Natural killer cell (primary cell): ENCODE data around the gene EYS. TPM values are rescaled to one million over a fixed set of nuclear protein-coding genes. Genes with fewer than 3 reads are reported as not detected.

Source experiments
- ATAC-seq, 3 donors: fragments of 150-1000 bp in 2 of 3; fragments of 200-7000 bp in 1 of 3; cut with Tn5 transposase; 1 replicate in 1 of 3; 2 replicates in 2 of 3; pipeline ENCODE4 v1.10.0; 2021; ENCODE audit warnings: mild to moderate bottlenecking in 2 of 3, moderate library complexity in 2 of 3
- DNase-seq, 2 donors: peaks; one replicate each; pipeline versions ENCODE4 v3.0.0 to v3.0.0-alpha.2; 2013 to 2021; ENCODE audit warnings: mixed read lengths in 1 of 2
- H3K27ac ChIP-seq: one replicate; pipeline ENCODE4 v1.5.1; 2013; ENCODE audit warnings: mild to moderate bottlenecking, low read length
- H3K27me3 ChIP-seq: one replicate; pipeline ENCODE4 v1.6.1; 2013; ENCODE audit warnings: low read length; ENCODE audit not compliant: control insufficient read depth, insufficient read depth
- H3K36me3 ChIP-seq: one replicate; pipeline ENCODE4 v1.6.1; 2013; ENCODE audit warnings: low read length; ENCODE audit not compliant: control insufficient read depth, insufficient read depth
- H3K4me1 ChIP-seq: one replicate; pipeline ENCODE4 v1.6.1; 2013; ENCODE audit warnings: low read length; ENCODE audit not compliant: control insufficient read depth, insufficient read depth
- H3K4me3 ChIP-seq: one replicate; pipeline ENCODE4 v1.5.1; 2013; ENCODE audit warnings: low read length
- H3K9me3 ChIP-seq: one replicate; pipeline ENCODE4 v1.6.1; 2013; ENCODE audit warnings: low read length; ENCODE audit not compliant: control insufficient read depth, insufficient read depth
- H3K27ac Mint-ChIP-seq, 2 donors: one replicate each; pipeline ENCODE4 v1.8.0; 2022; ENCODE audit warnings: mild to moderate bottlenecking in 2 of 2, mixed read lengths in 2 of 2, moderate library complexity in 1 of 2
- H3K27me3 Mint-ChIP-seq, 2 donors: one replicate each; pipeline ENCODE4 v1.8.0; 2022; ENCODE audit warnings: low read depth in 2 of 2, mixed read lengths in 2 of 2
- H3K36me3 Mint-ChIP-seq: one replicate; pipeline ENCODE4 v1.8.0; 2022; ENCODE audit warnings: mixed read lengths
- H3K4me1 Mint-ChIP-seq, 2 donors: one replicate each; pipeline ENCODE4 v1.8.0; 2022; ENCODE audit warnings: mixed read lengths in 2 of 2
- H3K4me3 Mint-ChIP-seq: one replicate; pipeline ENCODE4 v1.8.0; 2022; ENCODE audit warnings: mild to moderate bottlenecking, moderate library complexity, mixed read lengths
- H3K9me3 Mint-ChIP-seq, 2 donors: one replicate each; pipeline ENCODE4 v1.8.0; 2022; ENCODE audit warnings: mixed read lengths in 2 of 2
- CTCF ChIP-seq: fragments of 200-600 bp; IDR thresholded peaks from one replicate; pipeline ENCODE4 v1.8.0; 2022; ENCODE audit warnings: antibody characterized with exemption
- WGBS: methylation state at CpG from one replicate; pipeline ENCODE4 v1.1.7; 2013; ENCODE audit warnings: missing lambda C conversion rate; ENCODE audit not compliant: insufficient coverage; 5-methylcytosine and 5-hydroxymethylcytosine counted together
- intact Hi-C: fragments of 100-400 bp; cut with micrococcal nuclease; formaldehyde crosslinking; loops from one replicate; pipeline ENCODE4 v1.14.2; 2022
- total RNA-seq, 4 donors: library from RNA; stranded (reverse); fragments of 120-200 nt in 1 of 4; gene quantifications; one replicate each; pipeline versions ENCODE4 v1.2.3 to v1.2.4, GENCODE V29; 2013 to 2022

EYS gene
- total RNA-seq, 3 donors from 2014 or later (not counting 1 experiment from before 2014, with no cell fraction given), result 0.55 TPM; not detected in 2

GRCh38 chr6:63806573-63806913, 1900.5 kb downstream of the EYS start:
- H3K27me3 ChIP-seq, result no peaks in the 10 kb centered on the region
- H3K4me1 Mint-ChIP-seq, result no peaks in the 10 kb centered on the region
- no peak overlapping the region for H3K4me3 Mint-ChIP-seq
- DNase-seq (no peak), ATAC-seq (no peak)
- H3K9me3 ChIP-seq, result no peaks in the 10 kb centered on the region
- H3K9me3 Mint-ChIP-seq, result no peaks in the 10 kb centered on the region
- H3K36me3 Mint-ChIP-seq, result no peaks in the 10 kb centered on the region
- no peaks in the 10 kb centered on the region for H3K27me3 Mint-ChIP-seq
- no peak overlapping the region for H3K27ac Mint-ChIP-seq
- H3K27ac ChIP-seq, result peak overlapping the region; percentile 30
- intact Hi-C loops, result no loop called here
- TF ChIP-seq CTCF, result no peak
- WGBS, result 81% methylated on average over 2 of the region's 2 CpGs
- H3K36me3 ChIP-seq, result no peaks in the 10 kb centered on the region
- H3K4me3 ChIP-seq, result no peak overlapping the region
- H3K4me1 ChIP-seq, result no peaks in the 10 kb centered on the region

DNA sequence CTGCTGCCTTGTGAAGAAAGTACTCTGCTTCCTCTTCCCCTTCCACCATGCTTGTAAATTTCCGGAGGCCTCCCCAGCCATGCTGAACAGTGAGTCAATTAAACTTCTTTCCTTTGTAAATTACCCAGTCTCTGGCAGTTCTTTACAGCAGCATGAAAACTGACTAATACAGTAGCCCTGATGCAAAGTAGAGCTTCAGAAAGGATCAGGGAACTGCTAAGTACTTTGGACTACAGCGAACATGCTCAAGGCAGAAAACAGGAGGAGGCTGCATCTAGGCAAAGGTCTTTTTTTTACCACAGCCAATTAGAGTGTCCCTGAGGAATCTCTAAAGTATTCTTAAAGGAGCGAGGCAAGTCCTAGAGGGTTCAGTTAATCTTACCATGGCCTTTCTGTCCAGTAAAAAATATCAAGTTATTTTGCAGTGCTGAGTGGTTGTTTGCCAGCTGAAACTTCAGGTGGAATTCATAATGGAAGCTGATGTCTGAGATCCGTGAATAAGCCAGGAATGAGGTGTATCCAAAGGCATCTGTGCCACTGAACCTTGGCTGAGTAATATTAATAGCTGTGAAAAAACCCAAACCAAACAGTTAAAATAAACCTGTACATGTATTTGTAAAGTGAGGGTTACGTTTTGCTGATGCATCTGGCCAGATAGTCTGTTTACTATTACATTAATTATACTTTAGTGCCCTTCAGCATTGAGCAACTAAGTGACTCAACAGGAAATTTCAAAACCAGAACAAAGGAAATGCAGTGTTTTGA, 1901.0 kb downstream of the EYS start:
- no peaks in the 10 kb centered on the region for H3K27me3 Mint-ChIP-seq
- no peak overlapping the region for H3K27ac ChIP-seq
- DNase-seq (no peak), ATAC-seq (peak in 1 of 3 donors; percentile 55)
- no peaks in the 10 kb centered on the region for H3K4me1 Mint-ChIP-seq
- H3K4me1 ChIP-seq, result no peaks in the 10 kb centered on the region
- no peaks in the 10 kb centered on the region for H3K36me3 ChIP-seq
- H3K4me3 Mint-ChIP-seq, result no peak overlapping the region
- no peak for TF ChIP-seq CTCF
- no peaks in the 10 kb centered on the region for H3K9me3 Mint-ChIP-seq
- H3K27ac Mint-ChIP-seq, result no peak overlapping the region
- WGBS, result 75% methylated on average over 4 of the region's 5 CpGs
- no peak overlapping the region for H3K4me3 ChIP-seq
- no peaks in the 10 kb centered on the region for H3K36me3 Mint-ChIP-seq
- intact Hi-C loops, result no loop called here
- H3K9me3 ChIP-seq, result no peaks in the 10 kb centered on the region
- no peaks in the 10 kb centered on the region for H3K27me3 ChIP-seq

DNA sequence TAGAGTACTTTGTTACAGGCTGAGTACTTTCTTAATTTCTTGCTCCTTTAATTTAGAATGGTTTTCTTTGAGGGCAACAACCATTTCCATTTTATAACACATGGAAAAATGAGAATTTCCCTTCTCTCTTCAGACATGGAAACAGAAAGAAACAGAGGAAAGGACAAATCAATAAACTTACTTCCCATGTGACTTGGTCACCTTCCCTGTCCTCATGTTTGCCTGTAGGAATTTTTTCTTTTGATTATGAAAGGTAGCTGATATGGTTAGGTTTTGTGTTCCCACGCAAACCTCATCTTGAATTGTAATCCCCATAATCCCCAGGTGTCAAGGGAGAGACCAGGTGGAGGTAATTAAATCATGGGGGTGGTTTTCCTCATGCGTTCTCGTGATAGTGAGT, 1901.7 kb downstream of the EYS start:
- Histone ChIP-seq H3K4me1 (no peaks in the 10 kb centered on the region), H3K9me3 (no peaks in the 10 kb centered on the region), H3K4me3 (no peak overlapping the region), H3K27me3 (no peaks in the 10 kb centered on the region), H3K27ac (no peak overlapping the region), H3K36me3 (no peaks in the 10 kb centered on the region)
- ATAC-seq (no peak), DNase-seq (no peak)
- TF ChIP-seq CTCF, result no peak
- intact Hi-C loops, result no loop called here
- Mint-ChIP-seq H3K36me3 (no peaks in the 10 kb centered on the region), H3K4me3 (no peak overlapping the region), H3K4me1 (no peaks in the 10 kb centered on the region), H3K27me3 (no peaks in the 10 kb centered on the region), H3K27ac (no peak overlapping the region), H3K9me3 (no peaks in the 10 kb centered on the region)
- no CpG with 5 or more reads among the region's 3 CpGs for WGBS

GRCh38 chr6:63804381-63804956, 1902.6 kb downstream of the EYS start:
- Mint-ChIP-seq H3K9me3 (no peaks in the 10 kb centered on the region), H3K4me1 (no peaks in the 10 kb centered on the region), H3K36me3 (no peaks in the 10 kb centered on the region), H3K27me3 (no peaks in the 10 kb centered on the region), H3K4me3 (no peak overlapping the region), H3K27ac (no peak overlapping the region)
- H3K9me3 ChIP-seq, result no peaks in the 10 kb centered on the region
- H3K27me3 ChIP-seq, result no peaks in the 10 kb centered on the region
- H3K4me3 ChIP-seq, result no peak overlapping the region
- ATAC-seq, result no peak
- intact Hi-C loops, result no loop called here
- H3K36me3 ChIP-seq, result no peaks in the 10 kb centered on the region
- DNase-seq, result no peak
- no peaks in the 10 kb centered on the region for H3K4me1 ChIP-seq
- TF ChIP-seq CTCF, result no peak
- no peak overlapping the region for H3K27ac ChIP-seq
